Measurements from ENCODE around the gene AR.

The AR gene

DNA sequence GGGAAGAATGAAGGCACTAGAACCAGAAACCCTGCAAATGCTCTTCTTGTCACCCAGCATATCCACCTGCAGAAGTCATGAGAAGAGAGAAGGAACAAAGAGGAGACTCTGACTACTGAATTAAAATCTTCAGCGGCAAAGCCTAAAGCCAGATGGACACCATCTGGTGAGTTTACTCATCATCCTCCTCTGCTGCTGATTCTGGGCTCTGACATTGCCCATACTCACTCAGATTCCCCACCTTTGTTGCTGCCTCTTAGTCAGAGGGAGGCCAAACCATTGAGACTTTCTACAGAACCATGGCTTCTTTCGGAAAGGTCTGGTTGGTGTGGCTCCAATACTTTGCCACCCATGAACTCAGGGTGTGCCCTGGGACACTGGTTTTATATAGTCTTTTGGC is 181.7 kb downstream of the AR start:
- DNase-seq (ENCODE audit: low read depth), result no peak
- H3K4me3 ChIP-seq (ENCODE audit: control insufficient read depth, low read depth, low read length), result no peak overlapping the region
- TF ChIP-seq, protein P1, sequence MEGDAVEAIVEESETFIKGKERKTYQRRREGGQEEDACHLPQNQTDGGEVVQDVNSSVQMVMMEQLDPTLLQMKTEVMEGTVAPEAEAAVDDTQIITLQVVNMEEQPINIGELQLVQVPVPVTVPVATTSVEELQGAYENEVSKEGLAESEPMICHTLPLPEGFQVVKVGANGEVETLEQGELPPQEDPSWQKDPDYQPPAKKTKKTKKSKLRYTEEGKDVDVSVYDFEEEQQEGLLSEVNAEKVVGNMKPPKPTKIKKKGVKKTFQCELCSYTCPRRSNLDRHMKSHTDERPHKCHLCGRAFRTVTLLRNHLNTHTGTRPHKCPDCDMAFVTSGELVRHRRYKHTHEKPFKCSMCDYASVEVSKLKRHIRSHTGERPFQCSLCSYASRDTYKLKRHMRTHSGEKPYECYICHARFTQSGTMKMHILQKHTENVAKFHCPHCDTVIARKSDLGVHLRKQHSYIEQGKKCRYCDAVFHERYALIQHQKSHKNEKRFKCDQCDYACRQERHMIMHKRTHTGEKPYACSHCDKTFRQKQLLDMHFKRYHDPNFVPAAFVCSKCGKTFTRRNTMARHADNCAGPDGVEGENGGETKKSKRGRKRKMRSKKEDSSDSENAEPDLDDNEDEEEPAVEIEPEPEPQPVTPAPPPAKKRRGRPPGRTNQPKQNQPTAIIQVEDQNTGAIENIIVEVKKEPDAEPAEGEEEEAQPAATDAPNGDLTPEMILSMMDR (IDR thresholded peaks at IDR 0.05; ENCODE audit: control insufficient read depth, insufficient read depth, low read depth, low read length, missing control alignments), result no peak

DNA sequence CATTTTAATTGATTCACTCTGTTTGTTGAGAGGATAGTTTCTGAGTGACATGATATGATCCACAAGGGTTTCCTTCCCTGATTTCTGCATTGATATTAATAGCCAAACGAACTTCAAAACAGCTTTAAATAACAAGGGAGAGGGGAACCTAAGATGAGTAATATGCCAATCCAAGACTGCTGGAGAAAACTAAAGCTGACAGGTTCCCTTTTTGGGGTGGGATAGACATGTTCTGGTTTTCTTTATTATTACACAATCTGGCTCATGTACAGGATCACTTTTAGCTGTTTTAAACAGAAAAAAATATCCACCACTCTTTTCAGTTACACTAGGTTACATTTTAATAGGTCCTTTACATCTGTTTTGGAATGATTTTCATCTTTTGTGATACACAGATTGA is 182.2 kb downstream of the AR start:
- no peak overlapping the region for H3K4me3 ChIP-seq (ENCODE audit: control insufficient read depth, low read depth, low read length)
- TF ChIP-seq, protein P1 (IDR thresholded peaks at IDR 0.05; ENCODE audit: control insufficient read depth, insufficient read depth, low read depth, low read length, missing control alignments), result no peak
- no peak for DNase-seq (ENCODE audit: low read depth)

DNA sequence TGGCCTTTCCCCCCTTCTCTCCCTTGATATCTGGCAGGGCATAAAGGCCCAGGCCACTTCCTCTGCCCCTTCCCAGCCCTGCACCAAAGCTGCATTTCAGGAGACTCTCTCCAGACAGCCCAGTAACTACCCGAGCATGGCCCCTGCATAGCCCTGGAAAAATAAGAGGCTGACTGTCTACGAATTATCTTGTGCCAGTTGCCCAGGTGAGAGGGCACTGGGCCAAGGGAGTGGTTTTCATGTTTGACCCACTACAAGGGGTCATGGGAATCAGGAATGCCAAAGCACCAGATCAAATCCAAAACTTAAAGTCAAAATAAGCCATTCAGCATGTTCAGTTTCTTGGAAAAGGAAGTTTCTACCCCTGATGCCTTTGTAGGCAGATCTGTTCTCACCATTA is 183.8 kb downstream of the AR start:
- no peak for DNase-seq (ENCODE audit: low read depth)
- TF ChIP-seq, protein P1 (IDR thresholded peaks at IDR 0.05; ENCODE audit: control insufficient read depth, insufficient read depth, low read depth, low read length, missing control alignments), result no peak
- H3K4me3 ChIP-seq (ENCODE audit: control insufficient read depth, low read depth, low read length), result no peak overlapping the region

DNA sequence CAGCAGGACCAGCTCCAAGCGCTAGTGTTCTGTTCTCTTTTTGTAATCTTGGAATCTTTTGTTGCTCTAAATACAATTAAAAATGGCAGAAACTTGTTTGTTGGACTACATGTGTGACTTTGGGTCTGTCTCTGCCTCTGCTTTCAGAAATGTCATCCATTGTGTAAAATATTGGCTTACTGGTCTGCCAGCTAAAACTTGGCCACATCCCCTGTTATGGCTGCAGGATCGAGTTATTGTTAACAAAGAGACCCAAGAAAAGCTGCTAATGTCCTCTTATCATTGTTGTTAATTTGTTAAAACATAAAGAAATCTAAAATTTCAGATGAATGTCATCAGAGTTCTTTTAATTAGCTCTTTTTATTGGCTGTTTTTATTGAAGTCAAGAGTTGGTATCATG is 186.5 kb downstream of the AR start:
- H3K4me3 ChIP-seq (ENCODE audit: control insufficient read depth, low read depth, low read length), result no peak overlapping the region
- DNase-seq (ENCODE audit: low read depth), result no peak
- TF ChIP-seq, protein P1 (IDR thresholded peaks at IDR 0.05; ENCODE audit: control insufficient read depth, insufficient read depth, low read depth, low read length, missing control alignments), result no peak

DNA sequence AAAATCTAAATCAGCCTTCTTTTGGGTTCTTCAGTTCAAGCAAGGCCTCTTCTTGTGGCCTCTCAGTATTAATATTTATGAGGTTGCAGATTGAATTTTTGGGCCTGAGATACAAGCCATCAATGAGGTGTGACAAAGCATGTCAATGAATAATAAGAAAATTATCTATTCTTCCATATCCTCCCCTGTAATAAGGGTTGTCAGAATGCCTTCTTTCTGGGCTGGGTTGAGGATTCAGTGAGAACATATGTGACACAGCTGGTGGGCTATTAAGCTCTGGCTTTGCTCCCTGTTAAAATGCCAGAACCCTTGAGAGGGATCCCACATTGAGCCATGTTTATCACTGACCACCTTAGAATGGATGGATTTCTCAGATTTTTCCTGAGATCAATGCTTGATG is 187.2 kb downstream of the AR start:
- no peak for DNase-seq (ENCODE audit: low read depth)
- no peak overlapping the region for H3K4me3 ChIP-seq (ENCODE audit: control insufficient read depth, low read depth, low read length)
- TF ChIP-seq, protein P1 (IDR thresholded peaks at IDR 0.05; ENCODE audit: control insufficient read depth, insufficient read depth, low read depth, low read length, missing control alignments), result no peak

DNA sequence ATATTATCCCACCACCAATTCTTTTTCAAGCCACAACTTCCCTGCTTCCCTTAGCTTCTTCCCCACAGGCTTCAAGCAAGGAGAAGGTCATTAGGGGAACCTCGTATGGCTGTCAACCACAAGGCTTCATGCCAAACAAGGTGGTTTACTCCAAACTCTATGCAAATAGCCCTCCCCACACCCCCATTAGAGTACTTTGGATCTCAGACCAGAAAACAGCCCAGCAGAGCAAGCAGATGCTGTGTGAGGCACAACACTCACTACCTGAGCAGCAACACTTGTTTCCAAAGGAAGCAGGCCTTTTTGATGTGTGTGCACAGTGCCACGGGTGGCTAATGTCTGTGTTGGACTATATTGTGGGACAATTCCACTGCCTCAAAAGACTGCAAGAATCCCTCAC is 189.0 kb downstream of the AR start:
- DNase-seq (ENCODE audit: low read depth), result no peak
- TF ChIP-seq, protein P1 (IDR thresholded peaks at IDR 0.05; ENCODE audit: control insufficient read depth, insufficient read depth, low read depth, low read length, missing control alignments), result no peak
- H3K4me3 ChIP-seq (ENCODE audit: control insufficient read depth, low read depth, low read length), result no peak overlapping the region

Measured in AG09309 (cell line).